Prostate gland (tissue), 2 donors: ENCODE results near the gene TMEM222. TPM values are rescaled to one million over a fixed set of nuclear protein-coding genes. Genes with fewer than 3 reads are reported as not detected.

Experiments used
- DNase-seq: peaks from one replicate; pipeline ENCODE4 v3.0.0-alpha.2; 2019; ENCODE audit warnings: low spot score
- H3K27ac ChIP-seq, 2 donors: fragments of 200-600 bp; sonication (generic); 2 replicates each; pipeline ENCODE4 v1.5.1; 2017 to 2019
- H3K27me3 ChIP-seq: fragments of 200-600 bp; sonication (generic); replicated peaks from 2 replicates; pipeline ENCODE4 v1.5.1; 2019; ENCODE audit not compliant: insufficient read depth
- H3K36me3 ChIP-seq, 2 donors: fragments of 200-600 bp; sonication (generic); 1 replicate in 1 of 2; 2 replicates in 1 of 2; pipeline versions ENCODE4 v1.5.1 to v1.8.1; 2017 to 2019
- H3K4me1 ChIP-seq: fragments of 200-600 bp; sonication (generic); replicated peaks from 2 replicates; pipeline ENCODE4 v1.5.1; 2019
- H3K4me3 ChIP-seq, 2 donors: fragments of 200-600 bp; sonication (generic); 2 replicates each; pipeline ENCODE4 v1.5.1; 2017 to 2019
- H3K9me3 ChIP-seq: fragments of 200-600 bp; sonication (generic); 2 replicates; pipeline ENCODE4 v1.5.1; 2017
- CTCF ChIP-seq, 4 experiments: fragments of 200-600 bp in 2 of 4; fragments of 450-650 bp in 2 of 4; sonication (generic) in 2 of 4; IDR thresholded peaks; 1 replicate in 3 of 4; 2 replicates in 1 of 4; pipeline ENCODE4 v1.5.1; 2016 to 2019; ENCODE audit warnings: antibody characterized with exemption in 4 of 4, mild to moderate bottlenecking in 2 of 4, moderate library complexity in 2 of 4
- POLR2A ChIP-seq: fragments of 450-650 bp; IDR thresholded peaks from one replicate; pipeline ENCODE4 v1.6.1; 2016; ENCODE audit warnings: antibody characterized with exemption, mild to moderate bottlenecking
- POLR2AphosphoS5 ChIP-seq: sonication (generic); formaldehyde crosslinking; IDR thresholded peaks from one replicate; pipeline ENCODE4 v1.6.1; 2017; ENCODE audit warnings: antibody characterized with exemption
- WGBS: methylation state at CpG from one replicate; pipeline ENCODE4 v1.1.5; 2018; 5-methylcytosine and 5-hydroxymethylcytosine counted together
- intact Hi-C: fragments of 100-400 bp; cut with DNase I; formaldehyde crosslinking; loops from one replicate; pipeline ENCODE4 v1.14.2; 2022
- total RNA-seq, 2 donors: library from RNA; depleted of rRNA; stranded (reverse); fragments of >200 nt; gene quantifications; one replicate each; pipeline ENCODE4 v1.1.0, GENCODE V29; 2016

The TMEM222 gene
- 10 to 100 TPM; 49.6 to 59.5 TPM for total RNA-seq

- intact Hi-C loops = loop anchor here (2.0 kb wide), 1 partner anchor 23 kb away; no protein-coding TSS in a partner anchor
- TF ChIP-seq POLR2AphosphoS5 = peak; percentile 97
- TF ChIP-seq CTCF (IDR thresholded peaks at IDR 0.05) = peak in 2 of 4 experiments; percentile 60 to 64
- peak; percentile 48 for TF ChIP-seq POLR2A
- H3K36me3 ChIP-seq = peaks cover 0 to 9% of the 10 kb centered on the region in 2 donors
- H3K4me3 ChIP-seq = peak within 1 kb of the TSS; percentile 53 to 62
- no peaks in the 10 kb centered on the region for H3K9me3 ChIP-seq
- DNase-seq = peak; percentile 97
- WGBS = under 1% methylated on average over 65 of the region's 67 CpGs
- H3K27me3 ChIP-seq = no peaks in the 10 kb centered on the region
- H3K4me1 ChIP-seq = peaks cover 14% of the 10 kb centered on the region
- H3K27ac ChIP-seq = peak within 1 kb of the TSS; percentile 71 to 75
These were observed at the start of gene TMEM222 for GRCh38 chr1:27321813-27322568. Gene TMEM222, plus strand, starts transcription at chr1:27322163. Its CDS starts 35 bp downstream, at chr1:27322198.

GRCh38 chr1:27274204-27274603 is 47.8 kb upstream of the TMEM222 start:
- intact Hi-C loops = no loop called here
- Histone ChIP-seq H3K4me3 (no peak overlapping the region), H3K36me3 (no peaks in the 10 kb centered on the region), H3K4me1 (no peaks in the 10 kb centered on the region), H3K27me3 (no peaks in the 10 kb centered on the region), H3K27ac (no peak overlapping the region), H3K9me3 (no peaks in the 10 kb centered on the region)
- no peak for DNase-seq
- 73% methylated on average over 1 of the region's 1 CpG for WGBS
- no peak for TF ChIP-seq CTCF (IDR thresholded peaks at IDR 0.05)
- TF ChIP-seq POLR2AphosphoS5 = no peak
- no peak for TF ChIP-seq POLR2A

GRCh38 chr1:27275696-27276095 is 46.3 kb upstream of the TMEM222 start:
- Histone ChIP-seq H3K4me3 (no peak overlapping the region), H3K36me3 (no peaks in the 10 kb centered on the region), H3K4me1 (no peaks in the 10 kb centered on the region), H3K9me3 (no peaks in the 10 kb centered on the region), H3K27ac (no peak overlapping the region), H3K27me3 (no peaks in the 10 kb centered on the region)
- WGBS = 63% methylated on average over 3 of the region's 3 CpGs
- DNase-seq = no peak
- TF ChIP-seq POLR2A = no peak
- TF ChIP-seq POLR2AphosphoS5 = no peak
- no peak for TF ChIP-seq CTCF (IDR thresholded peaks at IDR 0.05)
- intact Hi-C loops = no loop called here

GRCh38 chr1:27284425-27285273 is 37.3 kb upstream of the TMEM222 start:
- intact Hi-C loops = loop anchor here (2.0 to 5.0 kb wide), 2 partner anchors 87 to 182 kb away; no protein-coding TSS in a partner anchor
- Histone ChIP-seq H3K9me3 (no peaks in the 10 kb centered on the region), H3K36me3 (peaks cover 0 to 8% of the 10 kb centered on the region in 2 donors), H3K4me3 (no peak overlapping the region), H3K27ac (no peak overlapping the region), H3K4me1 (no peaks in the 10 kb centered on the region), H3K27me3 (no peaks in the 10 kb centered on the region)
- 47% methylated on average over 11 of the region's 11 CpGs for WGBS
- TF ChIP-seq POLR2A (no peak), CTCF (IDR thresholded peaks at IDR 0.05) (peak; percentile 63 to 89 (median 77)), POLR2AphosphoS5 (peak; percentile 27)
- DNase-seq = peak; percentile 88
